HepG2 (cell line): ENCODE results near the gene MAN1A2.

Experiments used
- CTCF ChIP-seq: sonication (generic); formaldehyde crosslinking; IDR thresholded peaks from 2 replicates; pipeline ENCODE4 v1.5.0; 2020; ENCODE audit warnings: mild to moderate bottlenecking, missing genetic modification reagents, moderate library complexity
- TBX3 ChIP-seq: fragments of 450-650 bp; IDR thresholded peaks from 2 replicates; pipeline ENCODE4 v1.6.1; 2017; ENCODE audit warnings: antibody characterized with exemption, mild to moderate bottlenecking, inconsistent platforms, borderline replicate concordance
- ZNF644 ChIP-seq: IDR thresholded peaks from 2 replicates; pipeline ENCODE4 v1.6.1; 2016; ENCODE audit warnings: low read depth
- TF ChIP-seq, protein P1 (sequence below): sonication (generic); formaldehyde crosslinking; IDR thresholded peaks from 2 replicates; pipeline ENCODE4 v1.4.0; 2020; ENCODE audit warnings: missing genetic modification reagents

GRCh38 chr1:117396074-117396473 lies 28.8 kb downstream of the MAN1A2 start:
- no peak for TF ChIP-seq ZNF644
- no peak for TF ChIP-seq CTCF (CRISPR knock-in tag)
- TF ChIP-seq, protein P1, sequence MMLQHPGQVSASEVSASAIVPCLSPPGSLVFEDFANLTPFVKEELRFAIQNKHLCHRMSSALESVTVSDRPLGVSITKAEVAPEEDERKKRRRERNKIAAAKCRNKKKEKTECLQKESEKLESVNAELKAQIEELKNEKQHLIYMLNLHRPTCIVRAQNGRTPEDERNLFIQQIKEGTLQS (CRISPR knock-in tag) = no peak
- TF ChIP-seq TBX3 = no peak
